GM12873 (cell line): ENCODE data around the gene TMEM266.

ENCODE experiments used
- CTCF ChIP-seq: IDR thresholded peaks from 2 replicates; pipeline ENCODE4 v1.5.1; 2012; ENCODE audit warnings: low read depth, mild to moderate bottlenecking, moderate library complexity, low read length, control low read depth; ENCODE audit not compliant: insufficient read depth; ENCODE audit errors: missing control alignments

The TMEM266 gene

DNA sequence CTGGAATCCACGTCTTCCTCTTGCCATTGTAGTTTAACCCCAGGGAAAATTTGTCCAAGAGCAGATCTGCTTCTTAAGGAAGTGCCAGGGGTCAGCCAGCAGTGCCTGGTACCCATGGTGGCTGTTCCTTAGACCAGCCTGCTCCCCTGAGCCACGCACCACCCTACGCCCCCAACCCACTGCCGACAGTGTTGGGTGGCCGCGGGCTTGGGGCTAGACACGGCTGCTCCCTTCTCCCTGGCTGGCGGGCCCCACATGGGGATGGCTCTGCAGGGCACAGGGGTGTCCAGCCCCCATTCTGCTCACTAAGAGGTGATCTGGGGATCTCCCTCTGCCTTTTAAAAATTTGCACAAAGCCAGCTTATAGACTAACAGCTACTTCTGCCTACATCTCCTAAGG is 104.8 kb downstream of the TMEM266 start:
- no peak for TF ChIP-seq CTCF

- TF ChIP-seq CTCF = no peak
These were observed 106.2 kb downstream of the TMEM266 start for GRCh38 chr15:76165951-76166350.

- no peak for TF ChIP-seq CTCF
These were observed 108.6 kb downstream of the TMEM266 start for GRCh38 chr15:76168237-76168984.

DNA sequence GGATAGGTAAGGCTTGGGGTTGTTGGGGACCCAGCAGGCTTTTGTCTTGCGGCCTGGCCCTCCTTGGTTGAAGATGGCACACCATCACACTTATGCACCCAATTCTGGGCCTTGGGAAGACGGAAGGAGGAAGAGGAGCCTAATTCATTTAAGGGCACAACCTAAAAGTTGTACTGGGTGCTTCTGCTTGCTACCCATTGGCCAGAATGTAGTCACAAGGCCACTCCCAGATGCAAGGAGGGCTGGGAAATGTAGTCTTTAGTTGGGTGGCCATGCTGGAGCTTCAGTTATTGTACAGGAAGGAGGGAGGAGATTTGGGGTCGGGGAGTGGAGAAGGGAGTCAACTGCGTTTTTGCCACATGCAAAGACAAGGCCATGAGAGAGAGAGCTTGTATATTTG is 109.2 kb downstream of the TMEM266 start:
- TF ChIP-seq CTCF = no peak

DNA sequence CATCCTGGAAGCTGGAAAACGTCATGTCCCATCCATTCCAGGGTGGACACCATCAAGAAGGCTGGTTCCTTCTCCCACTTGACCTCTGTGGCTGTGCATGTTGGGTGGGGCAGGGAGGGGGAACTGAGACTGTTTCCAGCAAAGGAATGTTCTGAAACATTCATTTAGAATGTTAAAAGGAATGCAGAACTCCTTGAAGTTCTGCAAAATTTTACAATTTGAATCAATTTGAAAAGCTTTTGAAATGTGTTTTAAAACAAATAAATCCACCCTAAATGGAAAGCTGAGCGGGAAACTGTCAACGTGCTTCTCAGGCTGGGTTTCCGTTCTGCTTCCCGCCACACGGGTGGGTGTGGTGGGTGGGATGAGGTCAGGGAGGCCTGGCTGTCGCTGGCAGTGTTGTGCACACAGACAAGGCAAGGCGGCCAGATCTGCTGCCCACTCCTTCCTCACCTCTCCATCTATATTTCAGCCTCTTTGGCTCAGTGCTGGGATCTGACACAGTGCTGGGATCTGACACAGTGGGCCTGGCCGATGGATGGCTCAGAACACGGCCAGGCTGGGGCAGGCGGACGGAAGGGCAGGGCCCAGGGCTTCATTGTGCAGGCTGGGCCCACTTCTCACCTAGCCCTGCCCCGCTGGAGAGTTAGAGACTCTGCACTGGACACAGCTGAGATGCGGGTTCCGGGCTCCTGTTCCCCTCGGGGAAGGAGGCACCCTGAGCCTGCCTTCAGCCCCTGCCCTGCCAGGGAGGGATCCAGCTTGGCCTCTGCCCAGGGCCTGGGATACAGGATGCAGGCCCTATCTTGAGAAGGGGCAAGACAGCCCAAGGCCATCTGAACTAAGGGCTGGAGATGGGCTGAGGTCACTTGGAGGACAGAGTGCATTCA is 110.4 kb downstream of the TMEM266 start:
- no peak for TF ChIP-seq CTCF

DNA sequence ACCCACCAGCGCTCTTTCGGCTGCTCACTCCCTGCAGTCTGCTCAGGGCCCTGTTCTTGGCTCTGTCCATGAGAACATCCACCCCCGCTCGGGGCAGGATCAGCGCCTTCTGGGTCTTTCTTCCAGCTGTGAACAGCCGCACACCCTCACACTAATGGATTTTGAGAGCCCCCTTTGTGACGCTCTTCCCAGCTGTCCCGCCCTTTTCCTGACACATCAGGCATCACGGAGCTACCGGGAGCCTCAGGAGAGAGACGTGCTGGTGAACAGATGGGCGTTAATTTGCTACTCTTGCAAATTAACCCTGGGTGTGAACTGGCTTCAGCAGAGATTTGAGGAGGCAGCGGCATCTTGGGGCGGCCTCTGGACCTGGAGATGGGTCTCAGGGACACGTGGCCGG is 113.0 kb downstream of the TMEM266 start:
- no peak for TF ChIP-seq CTCF

GRCh38 chr15:76173317-76173834 is 113.6 kb downstream of the TMEM266 start:
- no peak for TF ChIP-seq CTCF
